Measurements from ENCODE around the gene PARN. TPM values are rescaled to one million over a fixed set of nuclear protein-coding genes. Genes with fewer than 3 reads are reported as not detected.

The PARN gene
- total and polyA plus RNA-seq, 2 experiments from 2014 or later: 35.0 to 35.4 TPM

DNA sequence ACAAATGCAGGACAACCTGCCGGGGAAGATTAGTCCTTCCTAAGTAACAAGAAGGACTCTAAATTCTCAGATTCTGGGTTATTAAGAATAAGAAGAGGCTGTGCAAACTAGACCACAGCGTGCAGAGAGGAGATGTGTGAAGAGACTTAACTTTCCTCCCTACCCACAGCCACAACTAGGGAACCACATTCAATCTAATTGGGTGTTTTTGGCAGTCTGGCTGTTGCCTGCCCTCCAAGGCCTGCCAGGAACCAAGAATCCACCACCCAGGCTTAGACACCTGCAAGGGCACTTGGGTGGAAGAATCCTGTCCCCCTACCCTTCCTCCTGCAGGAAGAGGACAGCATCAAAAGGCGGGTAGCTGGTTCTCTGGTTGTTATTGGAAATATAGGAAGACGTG lies 202.0 kb downstream of the PARN start:
- Histone ChIP-seq H3K9me3 (ENCODE audit: low read depth) (no peaks in the 10 kb centered on the region), H3K27me3 (replicated peaks; ENCODE audit: insufficient read depth) (no peaks in the 10 kb centered on the region), H3K27ac (no peak overlapping the region), H3K79me2 (ENCODE audit: insufficient read depth) (no peaks in the 10 kb centered on the region), H2AFZ (no peak overlapping the region), H3K36me3 (ENCODE audit: low read depth) (no peaks in the 10 kb centered on the region), H3K9me2 (ENCODE audit: insufficient read depth) (no peaks in the 10 kb centered on the region), H4K20me1 (ENCODE audit: insufficient read depth) (no peaks in the 10 kb centered on the region), H3K4me2 (ENCODE audit: unreplicated experiment) (no peak overlapping the region), H3F3A (ENCODE audit: insufficient read depth) (no peaks in the 10 kb centered on the region), H3K4me3 (no peak overlapping the region), H3K4me1 (ENCODE audit: insufficient read depth) (peaks cover 6% of the 10 kb centered on the region; the same call in 1 of the 2 replicates), H3K9ac (no peak overlapping the region)
- TF ChIP-seq EZH2phosphoT487 (IDR thresholded peaks at IDR 0.05; ENCODE audit: insufficient read depth, low read depth) (no peak), EZH2 (IDR thresholded peaks at IDR 0.05; ENCODE audit: insufficient read depth, poor library complexity, severe bottlenecking) (no peak)
- in situ Hi-C loops (cut with MboI): loop anchor here (25.0 kb wide), 1 partner anchor 491 kb away; no protein-coding TSS in a partner anchor
- no peak for DNase-seq
- WGBS, 2 experiments (ENCODE audit: low coverage in 1 of 2, low lambda C conversion rate in 2 of 2, missing lambda C conversion rate in 2 of 2): 86 to 88% methylated on average over 4 of the region's 4 CpGs

DNA sequence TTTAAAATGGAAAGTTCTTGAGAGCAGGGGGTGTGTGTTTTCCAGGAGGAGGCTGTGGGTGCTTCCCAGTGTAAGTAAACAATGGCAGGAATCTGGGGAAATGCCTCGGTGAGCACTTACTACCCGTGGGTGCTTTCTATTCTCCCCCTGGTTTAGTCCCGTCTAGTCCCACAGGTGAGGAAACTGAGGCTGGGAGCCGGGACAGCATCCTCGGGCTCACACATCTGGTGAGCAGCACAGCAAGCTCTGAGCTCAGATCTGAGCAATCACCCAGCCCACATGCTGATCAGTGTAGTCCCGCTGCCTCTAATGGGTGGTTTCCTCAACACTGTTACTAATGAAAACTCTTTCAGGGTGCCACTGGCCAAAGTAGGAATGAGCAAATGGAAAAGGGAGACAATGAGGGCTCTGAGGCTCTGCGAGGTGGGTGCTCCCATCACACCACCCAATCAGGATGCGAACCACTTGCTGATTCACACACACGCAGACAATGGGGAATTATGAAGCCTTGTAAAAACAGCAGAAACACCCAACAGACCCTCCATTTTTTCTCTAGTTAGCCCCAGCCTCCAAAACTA lies 202.6 kb downstream of the PARN start:
- no peaks in the 10 kb centered on the region for H3K36me3 ChIP-seq (ENCODE audit: low read depth)
- H3K9me2 ChIP-seq (ENCODE audit: insufficient read depth): no peaks in the 10 kb centered on the region
- no peak overlapping the region for H3K9ac ChIP-seq
- TF ChIP-seq EZH2phosphoT487 (IDR thresholded peaks at IDR 0.05; ENCODE audit: insufficient read depth, low read depth) (no peak), EZH2 (IDR thresholded peaks at IDR 0.05; ENCODE audit: insufficient read depth, poor library complexity, severe bottlenecking) (no peak)
- no peaks in the 10 kb centered on the region for H3K27me3 ChIP-seq (replicated peaks; ENCODE audit: insufficient read depth)
- no peaks in the 10 kb centered on the region for H4K20me1 ChIP-seq (ENCODE audit: insufficient read depth)
- peak; percentile 13 for DNase-seq
- H2AFZ ChIP-seq: no peak overlapping the region
- H3F3A ChIP-seq (ENCODE audit: insufficient read depth): no peaks in the 10 kb centered on the region
- H3K4me2 ChIP-seq (ENCODE audit: unreplicated experiment): no peak overlapping the region
- H3K79me2 ChIP-seq (ENCODE audit: insufficient read depth): no peaks in the 10 kb centered on the region
- 80 to 81% methylated on average over 9 of the region's 9 CpGs for whole genome bisulfite sequencing, 2 experiments (ENCODE audit: low coverage in 1 of 2, low lambda C conversion rate in 2 of 2, missing lambda C conversion rate in 2 of 2)
- H3K9me3 ChIP-seq (ENCODE audit: low read depth): no peaks in the 10 kb centered on the region
- no peak overlapping the region for H3K27ac ChIP-seq
- in situ Hi-C loops (cut with MboI): loop anchor here (25.0 kb wide), 1 partner anchor 490 kb away; no protein-coding TSS in a partner anchor
- H3K4me1 ChIP-seq (ENCODE audit: insufficient read depth): peaks cover 6% of the 10 kb centered on the region; the same call in 1 of the 2 replicates
- no peak overlapping the region for H3K4me3 ChIP-seq

GRCh38 chr16:14424595-14424994 lies 205.5 kb downstream of the PARN start:
- Histone ChIP-seq H3K27ac (no peak overlapping the region), H3K79me2 (ENCODE audit: insufficient read depth) (no peaks in the 10 kb centered on the region), H3K27me3 (replicated peaks; ENCODE audit: insufficient read depth) (no peaks in the 10 kb centered on the region), H3K4me2 (ENCODE audit: unreplicated experiment) (no peak overlapping the region), H2AFZ (no peak overlapping the region), H3K9me2 (ENCODE audit: insufficient read depth) (no peaks in the 10 kb centered on the region), H3K4me3 (no peak overlapping the region), H3F3A (ENCODE audit: insufficient read depth) (no peaks in the 10 kb centered on the region), H3K9ac (no peak overlapping the region), H4K20me1 (ENCODE audit: insufficient read depth) (no peaks in the 10 kb centered on the region), H3K4me1 (ENCODE audit: insufficient read depth) (peaks cover 6% of the 10 kb centered on the region; the same call in 1 of the 2 replicates), H3K36me3 (ENCODE audit: low read depth) (no peaks in the 10 kb centered on the region), H3K9me3 (ENCODE audit: low read depth) (no peaks in the 10 kb centered on the region)
- DNase-seq: no peak
- in situ Hi-C loops (cut with MboI): no loop called here
- no peak for TF ChIP-seq EZH2phosphoT487 (IDR thresholded peaks at IDR 0.05; ENCODE audit: insufficient read depth, low read depth)
- no peak for TF ChIP-seq EZH2 (IDR thresholded peaks at IDR 0.05; ENCODE audit: insufficient read depth, poor library complexity, severe bottlenecking)
- WGBS, 2 experiments (ENCODE audit: low coverage in 1 of 2, low lambda C conversion rate in 2 of 2, missing lambda C conversion rate in 2 of 2): 75 to 77% methylated on average over 4 of the region's 4 CpGs

DNA sequence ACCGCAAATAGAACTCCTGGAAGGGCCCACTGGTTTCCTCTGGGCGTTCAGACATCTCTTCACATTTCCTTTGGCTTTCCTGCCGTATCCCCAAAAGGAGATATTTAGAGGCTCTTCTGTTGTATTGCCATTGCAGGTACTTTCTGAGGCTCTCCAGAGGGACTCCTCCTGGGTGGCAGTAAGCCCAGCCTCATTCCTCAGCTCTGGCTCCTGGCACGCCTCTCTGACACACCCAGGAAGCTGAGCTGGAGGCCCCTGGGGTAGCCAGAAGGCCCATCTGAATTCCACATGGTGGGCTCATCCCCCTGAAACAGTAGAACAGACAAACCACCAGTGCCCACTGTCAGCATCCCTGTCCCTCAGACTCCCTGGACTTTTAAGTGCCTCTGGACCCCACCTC lies 206.7 kb downstream of the PARN start:
- Histone ChIP-seq H4K20me1 (ENCODE audit: insufficient read depth) (no peaks in the 10 kb centered on the region), H3K9ac (no peak overlapping the region), H3K4me2 (ENCODE audit: unreplicated experiment) (no peak overlapping the region), H3K79me2 (ENCODE audit: insufficient read depth) (no peaks in the 10 kb centered on the region), H3K4me3 (no peak overlapping the region), H3K9me2 (ENCODE audit: insufficient read depth) (no peaks in the 10 kb centered on the region), H3K27me3 (replicated peaks; ENCODE audit: insufficient read depth) (no peaks in the 10 kb centered on the region), H3F3A (ENCODE audit: insufficient read depth) (no peaks in the 10 kb centered on the region), H3K36me3 (ENCODE audit: low read depth) (no peaks in the 10 kb centered on the region), H3K9me3 (ENCODE audit: low read depth) (no peaks in the 10 kb centered on the region), H3K27ac (no peak overlapping the region), H2AFZ (no peak overlapping the region), H3K4me1 (ENCODE audit: insufficient read depth) (peaks cover 6% of the 10 kb centered on the region; the same call in 1 of the 2 replicates)
- DNase-seq: peak; percentile 27
- TF ChIP-seq EZH2 (IDR thresholded peaks at IDR 0.05; ENCODE audit: insufficient read depth, poor library complexity, severe bottlenecking): no peak
- TF ChIP-seq EZH2phosphoT487 (IDR thresholded peaks at IDR 0.05; ENCODE audit: insufficient read depth, low read depth): no peak
- in situ Hi-C loops (cut with MboI): no loop called here
- WGBS, 2 experiments (ENCODE audit: low coverage in 1 of 2, low lambda C conversion rate in 2 of 2, missing lambda C conversion rate in 2 of 2): 82 to 93% methylated on average over 4 of the region's 4 CpGs
